GM23248 (cell line): ENCODE data around the gene HOOK2. TPM values are rescaled to one million over a fixed set of nuclear protein-coding genes. Genes with fewer than 3 reads are reported as not detected.

Experiments used
- DNase-seq: peaks from one replicate; pipeline ENCODE4 v3.0.0-alpha.2; 2015
- H2AFZ ChIP-seq: fragments of 200-600 bp; sonication (generic); 2 replicates; pipeline ENCODE4 v1.6.1; 2016; ENCODE audit warnings: antibody characterized with exemption
- H3F3A ChIP-seq: fragments of 200-600 bp; sonication (generic); 2 replicates; pipeline ENCODE4 v1.6.1; 2016; ENCODE audit warnings: mild to moderate bottlenecking, antibody characterized with exemption, mixed run types; ENCODE audit not compliant: insufficient read depth
- H3K27ac ChIP-seq: fragments of 200-600 bp; sonication (generic); 2 replicates; pipeline ENCODE4 v1.5.1; 2016; ENCODE audit warnings: mild to moderate bottlenecking
- H3K27me3 ChIP-seq: fragments of 200-600 bp; sonication (generic); replicated peaks from 2 replicates; pipeline ENCODE4 v1.6.1; 2016; ENCODE audit warnings: mild to moderate bottlenecking; ENCODE audit not compliant: insufficient read depth
- H3K36me3 ChIP-seq: fragments of 200-600 bp; sonication (generic); 2 replicates; pipeline ENCODE4 v1.6.1; 2016; ENCODE audit warnings: low read depth, mild to moderate bottlenecking
- H3K4me1 ChIP-seq: fragments of 200-600 bp; sonication (generic); 2 replicates; pipeline ENCODE4 v1.6.1; 2016; ENCODE audit warnings: mild to moderate bottlenecking; ENCODE audit not compliant: insufficient read depth
- H3K4me2 ChIP-seq: fragments of 200-600 bp; sonication (generic); one replicate; pipeline ENCODE4 v1.6.1; 2016; ENCODE audit warnings: mild to moderate bottlenecking; ENCODE audit not compliant: unreplicated experiment
- H3K4me3 ChIP-seq: fragments of 200-600 bp; sonication (generic); 2 replicates; pipeline ENCODE4 v1.5.1; 2016; ENCODE audit warnings: mild to moderate bottlenecking
- H3K79me2 ChIP-seq: fragments of 200-600 bp; sonication (generic); 2 replicates; pipeline ENCODE4 v1.6.1; 2016; ENCODE audit warnings: mild to moderate bottlenecking; ENCODE audit not compliant: insufficient read depth
- H3K9ac ChIP-seq: fragments of 200-600 bp; sonication (generic); 2 replicates; pipeline ENCODE4 v1.6.1; 2016; ENCODE audit warnings: mild to moderate bottlenecking
- H3K9me2 ChIP-seq: fragments of 200-600 bp; sonication (generic); 2 replicates; pipeline ENCODE4 v1.6.1; 2016; ENCODE audit warnings: mixed run types, mild to moderate bottlenecking, moderate library complexity; ENCODE audit not compliant: insufficient read depth
- H3K9me3 ChIP-seq: fragments of 200-600 bp; sonication (generic); one replicate; pipeline ENCODE4 v1.6.1; 2017; ENCODE audit warnings: low read depth
- H4K20me1 ChIP-seq: fragments of 200-600 bp; sonication (generic); 2 replicates; pipeline ENCODE4 v1.6.0; 2016; ENCODE audit not compliant: insufficient read depth
- EZH2 ChIP-seq: fragments of 200-600 bp; sonication (generic); IDR thresholded peaks from 2 replicates; pipeline ENCODE4 v1.6.1; 2018; ENCODE audit warnings: antibody characterized with exemption, mild to moderate bottlenecking; ENCODE audit not compliant: insufficient read depth, poor library complexity, severe bottlenecking
- EZH2phosphoT487 ChIP-seq: fragments of 200-600 bp; sonication (generic); IDR thresholded peaks from 2 replicates; pipeline ENCODE4 v1.6.1; 2018; ENCODE audit warnings: antibody characterized with exemption, moderate library complexity, mild to moderate bottlenecking, low read depth; ENCODE audit not compliant: insufficient read depth
- WGBS, 2 experiments: methylation state at CpG; one replicate each; pipeline ENCODE4 v1.1.6; 2015 to 2017; ENCODE audit warnings: low lambda C conversion rate in 2 of 2, low coverage in 1 of 2; ENCODE audit errors: missing lambda C conversion rate in 2 of 2; 5-methylcytosine and 5-hydroxymethylcytosine counted together
- in situ Hi-C: fragments of 300-500 bp; cut with MboI; formaldehyde crosslinking; loops from 2 replicates; pipeline ENCODE4 v1.15.0; 2020
- polyA plus RNA-seq: library from polyadenylated mRNA; unstranded; fragments of >200 nt; fragmentation: Nextera tagmentation; extraction: Ambion mirVana; gene quantifications from 2 replicates; pipeline ENCODE4 v1.2.1, GENCODE V29; 2016
- total RNA-seq: library from RNA; depleted of rRNA; stranded (reverse); fragments of >200 nt; shearing (Covaris generic); gene quantifications from 2 replicates; pipeline ENCODE4 v1.2.3, GENCODE V29; 2014

The HOOK2 gene
- total and polyA plus RNA-seq, 2 experiments from 2014 or later = 11.8 to 17.1 TPM

DNA sequence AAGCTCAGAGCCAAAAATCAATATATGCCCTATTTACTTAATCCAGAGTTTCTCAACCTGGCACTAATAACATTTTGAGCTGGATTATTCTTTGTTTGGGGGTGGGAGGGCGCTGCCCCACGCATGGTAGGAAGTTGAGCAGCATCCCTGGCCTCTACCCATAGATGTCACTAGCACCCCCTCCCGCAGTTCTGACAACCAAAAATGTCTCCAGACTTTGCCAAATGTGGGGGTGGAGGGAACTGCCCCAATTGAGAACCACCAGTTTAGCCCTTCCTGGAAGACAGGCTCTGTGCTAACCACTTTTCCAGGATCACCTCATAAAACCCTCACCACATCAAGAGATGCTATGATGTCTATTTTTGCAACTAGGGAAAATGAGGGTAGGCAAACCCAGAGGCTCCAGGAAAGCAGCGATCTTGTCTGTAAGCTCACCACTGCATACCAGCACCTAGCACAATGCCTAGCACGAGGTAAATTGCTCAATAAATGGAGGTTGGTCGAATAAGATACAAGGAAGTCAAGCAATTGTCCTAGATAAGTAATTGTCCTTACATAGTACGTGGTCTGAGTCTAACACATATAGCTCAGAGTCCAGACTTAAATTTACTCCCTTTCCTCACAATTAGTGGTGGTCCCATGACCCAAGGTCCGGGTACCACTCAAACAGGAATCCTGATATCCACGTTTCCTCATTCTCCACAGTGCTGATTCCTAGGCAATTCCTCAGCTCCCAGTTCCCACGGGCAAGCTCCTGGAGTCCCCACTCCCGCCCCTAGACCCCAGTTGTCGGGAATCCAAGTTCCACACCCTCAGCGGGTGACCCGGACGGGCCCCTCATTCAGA lies 41.8 kb downstream of the HOOK2 start:
- DNase-seq = peak; percentile 85
- peaks cover 8% of the 10 kb centered on the region; the same call in 1 of the 2 replicates for H3F3A ChIP-seq
- peak overlapping the region; percentile 97 for H3K9ac ChIP-seq
- WGBS, 2 experiments = 1 to 2% methylated on average over 15 of the region's 15 CpGs
- no peak for TF ChIP-seq EZH2
- 0 out of 2 replicates have a peak, but pooled peaks have one; percentile 73 for TF ChIP-seq EZH2phosphoT487
- H3K36me3 ChIP-seq = peaks cover 17% of the 10 kb centered on the region; the same call in 1 of the 2 replicates
- H3K9me3 ChIP-seq = no peaks in the 10 kb centered on the region
- H4K20me1 ChIP-seq = no peaks in the 10 kb centered on the region; the same call in 1 of the 2 replicates
- H3K4me2 ChIP-seq = peak overlapping the region; percentile 91
- peak overlapping the region; percentile 84 for H3K27ac ChIP-seq
- in situ Hi-C loops = no loop called here
- 0 out of 2 replicates have a peak overlapping the region, but pooled peaks have one; percentile 44 for H2AFZ ChIP-seq
- H3K4me3 ChIP-seq = peak overlapping the region; percentile 92
- H3K4me1 ChIP-seq = peaks cover 18% of the 10 kb centered on the region; the same call in 1 of the 2 replicates
- H3K9me2 ChIP-seq = no peaks in the 10 kb centered on the region
- no peaks in the 10 kb centered on the region for H3K27me3 ChIP-seq
- peaks cover 70% of the 10 kb centered on the region for H3K79me2 ChIP-seq

DNA sequence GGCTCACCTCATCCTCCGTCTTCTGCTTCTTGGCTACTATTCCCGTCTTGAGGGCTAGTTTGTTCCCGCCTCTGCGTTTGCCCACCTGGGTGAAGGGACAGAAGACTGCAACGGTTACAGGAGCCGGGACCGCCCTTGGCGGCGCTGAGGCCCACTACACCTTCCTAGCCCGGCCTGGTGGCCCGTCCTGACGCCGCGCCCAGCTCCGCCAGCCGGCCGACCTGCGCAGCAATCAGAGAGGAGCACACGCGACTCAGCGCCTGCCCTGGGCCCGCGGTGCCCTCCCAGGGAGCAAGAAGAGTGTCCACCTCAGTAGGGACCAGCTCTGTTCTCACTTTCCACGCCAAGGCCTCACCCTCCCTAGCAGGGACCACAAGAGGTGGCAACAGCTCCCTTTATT lies 44.0 kb downstream of the HOOK2 start:
- Histone ChIP-seq H3K27me3 (no peaks in the 10 kb centered on the region), H2AFZ (no peak overlapping the region), H3K36me3 (peaks cover 19% of the 10 kb centered on the region; the same call in 1 of the 2 replicates), H3K9ac (no peak overlapping the region), H3F3A (peaks cover 15% of the 10 kb centered on the region; the same call in 1 of the 2 replicates), H3K4me2 (no peak overlapping the region), H3K4me1 (peaks cover 8% of the 10 kb centered on the region; the same call in 1 of the 2 replicates), H3K27ac (no peak overlapping the region), H3K4me3 (no peak overlapping the region), H3K9me2 (no peaks in the 10 kb centered on the region), H3K79me2 (peaks cover 57% of the 10 kb centered on the region), H4K20me1 (no peaks in the 10 kb centered on the region; the same call in 1 of the 2 replicates), H3K9me3 (no peaks in the 10 kb centered on the region)
- DNase-seq = no peak
- 84 to 86% methylated on average over 24 of the region's 24 CpGs for WGBS, 2 experiments
- in situ Hi-C loops = no loop called here
- no peak for TF ChIP-seq EZH2
- TF ChIP-seq EZH2phosphoT487 = no peak

DNA sequence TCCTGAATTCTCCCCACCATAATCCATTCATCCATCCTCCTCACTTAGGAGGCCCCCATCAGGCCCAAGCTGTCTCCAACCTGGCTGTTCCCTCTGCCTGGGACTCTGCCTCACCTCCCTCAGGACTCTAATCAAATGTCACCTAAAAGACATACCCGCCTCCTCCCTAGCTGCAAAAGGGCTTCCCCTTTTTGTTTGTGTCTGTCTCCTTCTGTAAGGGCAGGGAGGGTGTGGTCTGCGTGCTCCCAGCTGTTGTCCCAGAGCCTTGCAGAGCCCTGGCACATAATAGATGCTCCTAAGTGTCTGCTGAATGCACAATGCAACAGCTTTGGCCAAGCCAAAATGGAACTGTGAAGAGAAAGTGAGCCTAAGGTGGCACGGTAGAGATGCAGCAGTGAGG lies 45.3 kb downstream of the HOOK2 start:
- Histone ChIP-seq H3K27ac (no peak overlapping the region), H3K4me1 (peaks cover 7% of the 10 kb centered on the region; the same call in 1 of the 2 replicates), H3K9ac (no peak overlapping the region), H3F3A (peaks cover 14% of the 10 kb centered on the region; the same call in 1 of the 2 replicates), H3K9me2 (no peaks in the 10 kb centered on the region), H3K36me3 (peaks cover 19% of the 10 kb centered on the region; the same call in 1 of the 2 replicates), H3K9me3 (no peaks in the 10 kb centered on the region), H3K4me3 (no peak overlapping the region), H3K4me2 (no peak overlapping the region), H2AFZ (no peak overlapping the region), H4K20me1 (no peaks in the 10 kb centered on the region; the same call in 1 of the 2 replicates), H3K79me2 (peaks cover 55% of the 10 kb centered on the region), H3K27me3 (no peaks in the 10 kb centered on the region)
- no peak for TF ChIP-seq EZH2phosphoT487
- no peak for TF ChIP-seq EZH2
- in situ Hi-C loops = no loop called here
- DNase-seq = no peak
- 54 to 58% methylated on average over 3 of the region's 3 CpGs for WGBS, 2 experiments

DNA sequence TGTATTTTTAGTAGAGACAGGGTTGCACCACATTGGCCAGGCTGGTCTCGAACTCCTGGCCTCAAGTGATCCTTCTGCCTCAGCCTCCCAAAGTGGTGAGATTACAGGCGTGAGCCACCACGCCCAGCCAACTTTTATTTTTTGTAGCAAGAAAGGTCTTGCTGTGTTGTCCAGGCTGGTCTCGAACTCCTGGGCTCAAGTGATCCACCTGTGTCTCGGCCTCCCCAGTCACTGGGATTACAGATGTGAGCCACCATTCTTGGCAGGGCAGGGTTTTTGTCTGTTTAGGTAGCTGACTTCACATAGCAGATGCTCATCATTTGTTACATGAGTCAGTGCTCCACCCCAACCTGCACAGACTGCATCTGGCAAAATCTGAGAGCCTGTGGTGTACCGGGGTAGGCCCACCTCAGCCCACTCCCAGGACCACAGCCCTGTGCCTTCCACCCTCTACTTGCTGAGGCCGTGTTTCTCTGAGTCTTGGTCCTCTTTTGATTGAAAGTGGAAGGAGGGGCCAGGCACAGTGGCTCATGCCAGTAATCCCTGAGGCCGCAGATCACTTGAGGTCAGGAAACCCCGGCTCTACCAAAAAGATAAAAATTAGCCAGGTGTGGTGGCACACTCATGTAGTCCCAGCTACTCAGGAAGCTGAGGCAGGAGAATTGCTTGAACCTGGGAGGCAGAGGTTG lies 47.5 kb downstream of the HOOK2 start:
- H3K27ac ChIP-seq = no peak overlapping the region
- in situ Hi-C loops = no loop called here
- H3K9ac ChIP-seq = no peak overlapping the region
- peaks cover 19% of the 10 kb centered on the region; the same call in 1 of the 2 replicates for H3K36me3 ChIP-seq
- no peak overlapping the region for H3K4me2 ChIP-seq
- H4K20me1 ChIP-seq = no peaks in the 10 kb centered on the region; the same call in 1 of the 2 replicates
- no peaks in the 10 kb centered on the region for H3K27me3 ChIP-seq
- peaks cover 22% of the 10 kb centered on the region for H3F3A ChIP-seq
- H2AFZ ChIP-seq = no peak overlapping the region
- H3K79me2 ChIP-seq = peaks cover 56% of the 10 kb centered on the region
- TF ChIP-seq EZH2 (no peak), EZH2phosphoT487 (no peak)
- WGBS, 2 experiments = 92 to 94% methylated on average over 9 of the region's 9 CpGs
- DNase-seq = no peak
- no peaks in the 10 kb centered on the region for H3K9me2 ChIP-seq
- no peaks in the 10 kb centered on the region for H3K9me3 ChIP-seq
- H3K4me3 ChIP-seq = no peak overlapping the region
- peaks cover 9% of the 10 kb centered on the region for H3K4me1 ChIP-seq
